GM10847 (cell line): ENCODE measurements around the gene ACACB.

Experiments
- POLR2A ChIP-seq: IDR thresholded peaks from 2 replicates; pipeline ENCODE4 v1.6.1; 2011; ENCODE audit not compliant: insufficient read length; ENCODE audit errors: extremely low read depth

ACACB gene

GRCh38 chr12:109098651-109099050 lies 17.7 kb upstream of the ACACB start:
- no peak for TF ChIP-seq POLR2A

- no peak for TF ChIP-seq POLR2A
Measured at GRCh38 chr12:109099431-109100020, 16.9 kb upstream of the ACACB start.

- no peak for TF ChIP-seq POLR2A
Measured at GRCh38 chr12:109100741-109101140, 15.6 kb upstream of the ACACB start.

GRCh38 chr12:109102491-109102890 lies 13.9 kb upstream of the ACACB start:
- TF ChIP-seq POLR2A = no peak

- no peak for TF ChIP-seq POLR2A
Measured at GRCh38 chr12:109105176-109105575, 11.2 kb upstream of the ACACB start.

GRCh38 chr12:109109746-109110350 lies 6.5 kb upstream of the ACACB start:
- no peak for TF ChIP-seq POLR2A

GRCh38 chr12:109110988-109111495 lies 5.3 kb upstream of the ACACB start:
- TF ChIP-seq POLR2A = no peak

- no peak for TF ChIP-seq POLR2A
Measured at GRCh38 chr12:109112720-109113465, 3.5 kb upstream of the ACACB start.

GRCh38 chr12:109113661-109114321 lies 2.6 kb upstream of the ACACB start:
- no peak for TF ChIP-seq POLR2A

GRCh38 chr12:109114644-109115043 lies 1.7 kb upstream of the ACACB start:
- no peak for TF ChIP-seq POLR2A

GRCh38 chr12:109115404-109115757 lies 1.0 kb upstream of the ACACB start:
- no peak for TF ChIP-seq POLR2A

GRCh38 chr12:109116611-109116949 lies 193 bp downstream of the ACACB start:
- TF ChIP-seq POLR2A = no peak

- TF ChIP-seq POLR2A = no peak
Measured at GRCh38 chr12:109120095-109120494, 3.7 kb downstream of the ACACB start.

GRCh38 chr12:109120557-109120956 lies 4.2 kb downstream of the ACACB start:
- TF ChIP-seq POLR2A = no peak

GRCh38 chr12:109121346-109121880 lies 5.0 kb downstream of the ACACB start:
- TF ChIP-seq POLR2A = no peak
